GM12878 (cell line): ENCODE data around the gene FAM47A. TPM values are rescaled to one million over a fixed set of nuclear protein-coding genes. Genes with fewer than 3 reads are reported as not detected.

ENCODE experiments used
- ATAC-seq: fragments of 200-7000 bp; cut with Tn5 transposase; 3 replicates; pipeline ENCODE4 v1.9.1; 2020; ENCODE audit warnings: mild to moderate bottlenecking, moderate library complexity
- BruUV-seq: library from RNA; stranded (reverse); fragments of 400-500 nt; replicated peaks from 2 replicates; lab custom pipeline; 2021; lab: Mats Ljungman, UMichigan
- CTCF ChIA-PET: fragments of 300-600 bp; sonication (Branson Sonifier 250); formaldehyde crosslinking; extraction: SDS; loops from one replicate; lab custom pipeline; 2021; ENCODE audit warnings: inconsistent platforms; lab: Yijun Ruan, JAX
- POLR2A ChIA-PET: fragments of 350-600 bp; formaldehyde crosslinking; extraction: SDS; loops from one replicate; lab custom pipeline; 2021; ENCODE audit warnings: inconsistent platforms; lab: Charles Lee
- RAD21 ChIA-PET: fragments of 300-600 bp; sonication (Branson Sonifier 250); formaldehyde crosslinking; loops from one replicate; lab custom pipeline; 2023; ENCODE audit warnings: antibody characterized with exemption; ENCODE audit not compliant: unreplicated experiment; lab: Charles Lee
- SMC1A ChIA-PET: fragments of 300-600 bp; sonication (Branson Sonifier 250); formaldehyde crosslinking; loops from one replicate; lab custom pipeline; 2023; ENCODE audit not compliant: unreplicated experiment, uncharacterized antibody; lab: Charles Lee
- DNase-seq: peaks from one replicate; pipeline ENCODE4 v3.0.0-alpha.2; 2011; ENCODE audit warnings: low read depth, low spot score
- FAIRE-seq: peaks from 3 replicates; lab custom pipeline; 2011; peaks lifted over from hg19 to GRCh38; lab: Jason Lieb, UNC
- H2AFZ ChIP-seq: 2 replicates; pipeline ENCODE4 v1.6.0; 2011; ENCODE audit warnings: low read depth, low read length, control low read depth; ENCODE audit not compliant: control insufficient read depth
- H3K27ac ChIP-seq: 2 replicates; pipeline ENCODE4 v1.5.1; 2011; ENCODE audit warnings: control low read depth; ENCODE audit not compliant: control insufficient read depth, insufficient read depth
- H3K27me3 ChIP-seq, 2 experiments: replicated peaks in 1 of 2; 2 replicates each; pipeline versions ENCODE4 v1.6.0 to v1.6.1; 2011; ENCODE audit warnings: low read length in 1 of 2; ENCODE audit not compliant: control insufficient read depth in 2 of 2, insufficient read depth in 2 of 2
- H3K36me3 ChIP-seq, 2 experiments: 2 replicates each; pipeline ENCODE4 v1.5.1; 2011; ENCODE audit warnings: low read length in 1 of 2; ENCODE audit not compliant: control insufficient read depth in 2 of 2, insufficient read depth in 2 of 2
- H3K4me1 ChIP-seq: 2 replicates; pipeline ENCODE4 v1.6.1; 2011; ENCODE audit warnings: mild to moderate bottlenecking, low read length, moderate library complexity, mixed read lengths; ENCODE audit not compliant: control insufficient read depth, insufficient read depth
- H3K4me2 ChIP-seq: 2 replicates; pipeline ENCODE4 v1.6.0; 2011; ENCODE audit warnings: control low read depth; ENCODE audit not compliant: control insufficient read depth, insufficient read depth
- H3K4me3 ChIP-seq: fragments of 200-600 bp; sonication (generic); 2 replicates; pipeline ENCODE4 v1.5.1; 2016
- H3K79me2 ChIP-seq: 2 replicates; pipeline ENCODE4 v1.6.0; 2011; ENCODE audit warnings: low read length; ENCODE audit not compliant: control insufficient read depth, insufficient read depth
- H3K9ac ChIP-seq: 2 replicates; pipeline ENCODE4 v1.8.0; 2011; ENCODE audit warnings: low read length, control low read depth, mixed read lengths; ENCODE audit not compliant: control insufficient read depth, insufficient read depth
- H3K9me3 ChIP-seq: replicated peaks from 3 replicates; pipeline ENCODE4 v1.5.1; 2011; ENCODE audit warnings: mild to moderate bottlenecking, low read length; ENCODE audit not compliant: control insufficient read depth, insufficient read depth
- H4K20me1 ChIP-seq: 2 replicates; pipeline ENCODE4 v1.6.0; 2011; ENCODE audit not compliant: control insufficient read depth, insufficient read depth
- ASH2L ChIP-seq: fragments of 300-600, 200-600 bp; sonication (generic); IDR thresholded peaks from 2 replicates; pipeline ENCODE4 v1.6.1; 2017; ENCODE audit warnings: low read depth, mild to moderate bottlenecking, borderline replicate concordance
- BCL3 ChIP-seq: IDR thresholded peaks from 2 replicates; pipeline ENCODE4 v1.6.1; 2011; ENCODE audit warnings: borderline replicate concordance, low read depth, mild to moderate bottlenecking, moderate library complexity, low read length; ENCODE audit not compliant: insufficient read depth, poor library complexity, severe bottlenecking
- EP300 ChIP-seq, 2 experiments: fragments of 150-350 bp in 1 of 2; IDR thresholded peaks; 2 replicates each; pipeline ENCODE4 v1.6.1; 2011 to 2012; ENCODE audit warnings: low read depth in 2 of 2, low read length in 2 of 2, borderline replicate concordance in 1 of 2, improper control_type of control experiment in 1 of 2, inconsistent platforms in 1 of 2; ENCODE audit not compliant: control insufficient read depth in 1 of 2
- KLF5 ChIP-seq: fragments of 450-650 bp; IDR thresholded peaks from 2 replicates; pipeline ENCODE4 v1.6.1; 2014; ENCODE audit warnings: mild to moderate bottlenecking; ENCODE audit not compliant: partially characterized antibody
- MEF2B ChIP-seq: fragments of 450-650 bp; IDR thresholded peaks from 2 replicates; pipeline ENCODE4 v1.6.1; 2018; ENCODE audit warnings: mild to moderate bottlenecking, moderate library complexity; ENCODE audit not compliant: partially characterized antibody, poor library complexity, severe bottlenecking
- POLR2AphosphoS2 ChIP-seq: IDR thresholded peaks from 2 replicates; pipeline ENCODE4 v1.6.1; 2011; ENCODE audit warnings: low read depth, mild to moderate bottlenecking, low read length, improper control_type of control experiment, moderate library complexity
- RELA ChIP-seq: fragments of 450-650 bp; IDR thresholded peaks from 2 replicates; pipeline ENCODE4 v1.8.0; 2014; ENCODE audit warnings: borderline replicate concordance; ENCODE audit not compliant: partially characterized antibody
- RUNX3 ChIP-seq: IDR thresholded peaks from 2 replicates; pipeline ENCODE4 v1.6.1; 2012; ENCODE audit warnings: low read length, inconsistent platforms
- SREBF1 ChIP-seq: IDR thresholded peaks from 2 replicates; pipeline ENCODE4 v1.6.1; 2012; ENCODE audit warnings: mild to moderate bottlenecking, low read length
- STAT3 ChIP-seq: IDR thresholded peaks from 2 replicates; pipeline ENCODE4 v1.6.1; 2011; ENCODE audit warnings: low read depth, low read length, improper control_type of control experiment
- SUPT20H ChIP-seq: IDR thresholded peaks from 2 replicates; pipeline ENCODE4 v1.6.1; 2011; ENCODE audit warnings: low read depth, mild to moderate bottlenecking, low read length, moderate library complexity, borderline replicate concordance; ENCODE audit not compliant: control insufficient read depth
- SUZ12 ChIP-seq: fragments of 200-600 bp; sonication (generic); IDR thresholded peaks from one replicate; pipeline ENCODE4 v1.6.1; 2018; ENCODE audit warnings: antibody characterized with exemption, mild to moderate bottlenecking; ENCODE audit not compliant: unreplicated experiment
- TAF1 ChIP-seq: IDR thresholded peaks from 2 replicates; pipeline ENCODE4 v1.6.1; 2011; ENCODE audit warnings: mild to moderate bottlenecking, low read depth, low read length, borderline replicate concordance
- ZNF24 ChIP-seq: fragments of 450-650 bp; IDR thresholded peaks from 2 replicates; pipeline ENCODE4 v1.6.1; 2017; ENCODE audit warnings: antibody characterized with exemption, mild to moderate bottlenecking
- WGBS: methylation state at CpG from one replicate; pipeline ENCODE4 v1.1.6; 2016; ENCODE audit warnings: low lambda C conversion rate; ENCODE audit not compliant: insufficient replicate concordance, insufficient coverage; ENCODE audit errors: missing lambda C conversion rate; 5-methylcytosine and 5-hydroxymethylcytosine counted together
- in situ Hi-C: fragments of 300-500 bp; cut with MboI; formaldehyde crosslinking; loops from 9 replicates; pipeline ENCODE4 v1.14.3; 2018; ENCODE audit warnings: mixed read lengths
- intact Hi-C: fragments of 100-400 bp; cut with micrococcal nuclease; formaldehyde crosslinking; loops from one replicate; pipeline ENCODE4 v1.14.2; 2022; ENCODE audit not compliant: unreplicated experiment
- polyA plus RNA-seq, 11 experiments: library from polyadenylated mRNA; depleted of rRNA in 4 of 11; unstranded in 6 of 11; stranded (reverse) in 5 of 11; fragments of >200 nt; fragmentation: Nextera tagmentation in 4 of 11; fragmentation: Illumina TruSeq in 1 of 11; extraction: Ambion mirVana in 4 of 11; extraction: Trizol in 1 of 11; gene quantifications; 1 replicate in 1 of 11; 2 replicates in 10 of 11; pipeline versions ENCODE4 v1.2.1 to v1.2.3, GENCODE V29; 2011 to 2016; ENCODE audit warnings: inconsistent platforms in 2 of 11, missing spikeins in 2 of 11, low read depth in 1 of 11
- total RNA-seq, 4 experiments: library from RNA; depleted of rRNA in 3 of 4; stranded (reverse); fragments of >200 nt in 3 of 4; fragmentation: Illumina TruSeq in 1 of 4; extraction: Trizol in 1 of 4; gene quantifications; 2 replicates each; pipeline versions ENCODE4 v1.2.1 to v1.2.3, GENCODE V29; 2013 to 2021

The FAM47A gene
- total and polyA plus RNA-seq, 10 of the 15 experiments (the other 5 are each of a cell fraction or from before 2014, with no cell fraction given) = not detected

GRCh38 chrX:34126011-34126410 is 6.1 kb downstream of the FAM47A start:
- CTCF ChIA-PET = no interaction called here
- Histone ChIP-seq H3K4me3 (no peak overlapping the region), H3K79me2 (no peaks in the 10 kb centered on the region), H3K9ac (no peak overlapping the region), H3K4me1 (no peaks in the 10 kb centered on the region), H3K27ac (no peak overlapping the region), H2AFZ (no peak overlapping the region), H3K36me3 (no peaks in the 10 kb centered on the region), H3K4me2 (no peak overlapping the region), H3K9me3 (no peaks in the 10 kb centered on the region), H3K27me3 (no peaks in the 10 kb centered on the region)
- intact Hi-C loops = no loop called here
- POLR2A ChIA-PET = no interaction called here
- BruUV-seq = no TSS peak
- 10% methylated on average over 5 of the region's 5 CpGs for WGBS
- DNase-seq (no peak), ATAC-seq (no peak), FAIRE-seq (no peak)
- RAD21 ChIA-PET = no interaction called here
- SMC1A ChIA-PET = no interaction called here
- TF ChIP-seq RUNX3 (no peak), RELA (no peak), ZNF24 (no peak), ASH2L (no peak), EP300 (IDR thresholded peaks at IDR 0.05; ENCODE audit: borderline replicate concordance in 1 of 2, control insufficient read depth in 1 of 2, low read depth in 2 of 2, low read length in 2 of 2) (no peak), KLF5 (no peak), BCL3 (no peak), POLR2AphosphoS2 (no peak), TAF1 (no peak), SUZ12 (no peak), MEF2B (no peak), SREBF1 (no peak), SUPT20H (no peak), STAT3 (no peak)
- TF ChIP-seq, all 136 proteins: peak for 0
- in situ Hi-C loops = no loop called here
- H4K20me1 ChIP-seq = no peaks in the 10 kb centered on the region
